Neural cell (in vitro differentiated cells): ENCODE data around the gene LDLRAD4.

Source experiments
- CTCF ChIP-seq: fragments of 450-650 bp; IDR thresholded peaks from 2 replicates; pipeline ENCODE4 v1.5.1; 2014; ENCODE audit warnings: antibody characterized with exemption, mild to moderate bottlenecking, moderate library complexity; ENCODE audit not compliant: poor library complexity, severe bottlenecking
- EP300 ChIP-seq: fragments of 450-650 bp; conservative IDR thresholded peaks from 2 replicates; pipeline ENCODE4 v1.6.1; 2014; ENCODE audit warnings: antibody characterized with exemption, mild to moderate bottlenecking, moderate library complexity; ENCODE audit not compliant: poor library complexity, severe bottlenecking
- EZH2 ChIP-seq: fragments of 200-600, 300-800 bp; shearing (Covaris generic), sonication (generic); IDR thresholded peaks from 2 replicates; pipeline ENCODE4 v1.6.1; 2014; ENCODE audit warnings: antibody characterized with exemption, low read length, borderline replicate concordance, mild to moderate bottlenecking; ENCODE audit not compliant: insufficient read depth, poor library complexity, severe bottlenecking
- MXI1 ChIP-seq: fragments of 450-650 bp; conservative IDR thresholded peaks from 2 replicates; pipeline ENCODE4 v1.6.1; 2014; ENCODE audit warnings: antibody characterized with exemption, mild to moderate bottlenecking; ENCODE audit not compliant: poor library complexity, severe bottlenecking
- POLR2AphosphoS5 ChIP-seq: IDR thresholded peaks from 2 replicates; pipeline ENCODE4 v1.6.1; 2012
- RAD21 ChIP-seq: fragments of 450-650 bp; conservative IDR thresholded peaks from 2 replicates; pipeline ENCODE4 v1.6.1; 2014; ENCODE audit warnings: antibody characterized with exemption, mild to moderate bottlenecking, moderate library complexity
- REST ChIP-seq: IDR thresholded peaks from 2 replicates; pipeline ENCODE4 v1.6.1; 2012; ENCODE audit warnings: borderline replicate concordance
- TAF1 ChIP-seq: IDR thresholded peaks from 2 replicates; pipeline ENCODE4 v1.6.1; 2012; ENCODE audit warnings: low read depth

DNA sequence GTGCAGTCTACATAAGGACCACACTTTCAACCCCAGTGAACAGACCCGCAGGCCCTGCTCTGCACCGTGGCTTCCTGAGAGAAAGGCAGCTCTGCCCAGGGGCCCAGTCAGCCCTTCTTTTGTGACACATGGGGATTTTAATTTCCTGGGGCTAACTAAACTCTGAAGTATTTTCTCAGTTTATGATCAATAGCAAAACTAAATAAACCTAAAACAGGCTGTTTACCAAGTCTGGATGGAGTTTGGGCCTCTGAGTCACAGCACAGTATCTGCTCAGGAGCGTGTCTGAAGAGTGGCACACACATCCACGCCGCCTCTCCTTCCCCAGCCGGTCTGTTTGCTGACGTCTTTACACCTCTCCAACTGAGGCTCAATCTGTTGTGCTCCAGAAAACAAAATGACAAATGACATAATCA, 72.3 kb downstream of the LDLRAD4 start:
- TF ChIP-seq TAF1 (no peak), CTCF (no peak), EZH2 (no peak), EP300 (no peak), REST (no peak), POLR2AphosphoS5 (no peak), RAD21 (no peak), MXI1 (no peak)
